Spinal cord (tissue), 10 donors: ENCODE results near the gene GNA12. TPM values are rescaled to one million over a fixed set of nuclear protein-coding genes. Genes with fewer than 3 reads are reported as not detected.
"Not testable (repeated sequence)": the region's sequence is repeated elsewhere in the genome, so short reads cannot be mapped to it uniquely, and the experiment has no call there.

Experiments used
- DNase-seq, 6 donors: peaks; one replicate each; pipeline versions ENCODE4 v3.0.0 to v3.0.0-alpha.2; 2013 to 2015; ENCODE audit warnings: low spot score in 6 of 6, low read depth in 4 of 6
- H3K27ac ChIP-seq: one replicate; pipeline ENCODE4 v1.5.1; 2013; ENCODE audit warnings: low read depth, low read length, control low read depth
- H3K27me3 ChIP-seq: one replicate; pipeline ENCODE4 v1.6.1; 2013; ENCODE audit warnings: low read length; ENCODE audit not compliant: control insufficient read depth, insufficient read depth
- H3K36me3 ChIP-seq: one replicate; pipeline ENCODE4 v1.6.1; 2013; ENCODE audit warnings: low read length; ENCODE audit not compliant: control insufficient read depth, insufficient read depth
- H3K4me1 ChIP-seq: one replicate; pipeline ENCODE4 v1.6.1; 2013; ENCODE audit warnings: low read length; ENCODE audit not compliant: control insufficient read depth, insufficient read depth
- H3K4me3 ChIP-seq: one replicate; pipeline ENCODE4 v1.5.1; 2013; ENCODE audit warnings: low read depth, low read length, control low read depth
- H3K9me3 ChIP-seq: one replicate; pipeline ENCODE4 v1.6.1; 2013; ENCODE audit warnings: low read length; ENCODE audit not compliant: control insufficient read depth, insufficient read depth
- WGBS: methylation state at CpG from one replicate; pipeline ENCODE4 v1.1.5; 2013; ENCODE audit warnings: missing lambda C conversion rate; ENCODE audit not compliant: insufficient coverage; 5-methylcytosine and 5-hydroxymethylcytosine counted together
- polyA plus RNA-seq, 2 donors: library from polyadenylated mRNA; unstranded; fragments of 120-200 nt; gene quantifications; one replicate each; pipeline ENCODE4 v1.2.1, GENCODE V29; 2013; ENCODE audit not compliant: insufficient read length in 2 of 2
- total RNA-seq, 2 donors: library from RNA; depleted of rRNA in 1 of 2; stranded (reverse); fragments of 120-200 nt in 1 of 2; fragments of >200 nt in 1 of 2; gene quantifications; one replicate each; pipeline versions ENCODE4 v1.2.3 to v1.2.4, GENCODE V29; 2013 to 2014
- donor health status: healthy.

Gene GNA12
- total and polyA plus RNA-seq, 4 donors: 17.9 to 125 (median 64.9) TPM

DNA sequence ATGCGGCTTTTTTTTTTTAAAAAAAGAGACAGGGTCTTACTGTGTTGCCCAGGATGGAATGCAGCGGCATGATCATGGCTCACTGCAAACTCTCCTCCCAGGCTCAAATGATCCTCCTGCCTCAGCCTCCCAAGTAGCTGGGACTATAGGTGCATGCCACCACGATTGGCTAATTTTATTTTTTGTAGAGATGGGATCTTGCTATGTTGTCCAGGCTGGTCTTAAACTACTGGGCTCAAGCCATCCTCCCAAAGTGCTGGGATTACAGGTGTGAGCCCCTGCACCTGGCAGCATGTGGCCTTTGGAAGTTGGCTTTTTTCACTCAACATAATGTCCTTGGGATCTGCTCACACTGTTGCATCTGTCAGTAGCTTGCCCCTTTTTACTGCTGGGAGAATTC is 91.0 kb downstream of the GNA12 start:
- H3K4me1 ChIP-seq: peaks cover 14% of the 10 kb centered on the region
- H3K27ac ChIP-seq: no peak overlapping the region
- 94% methylated on average over 2 of the region's 3 CpGs for WGBS
- DNase-seq: no peak
- H3K9me3 ChIP-seq: no peaks in the 10 kb centered on the region
- H3K27me3 ChIP-seq: no peaks in the 10 kb centered on the region
- H3K4me3 ChIP-seq: no peak overlapping the region
- H3K36me3 ChIP-seq: no peaks in the 10 kb centered on the region

DNA sequence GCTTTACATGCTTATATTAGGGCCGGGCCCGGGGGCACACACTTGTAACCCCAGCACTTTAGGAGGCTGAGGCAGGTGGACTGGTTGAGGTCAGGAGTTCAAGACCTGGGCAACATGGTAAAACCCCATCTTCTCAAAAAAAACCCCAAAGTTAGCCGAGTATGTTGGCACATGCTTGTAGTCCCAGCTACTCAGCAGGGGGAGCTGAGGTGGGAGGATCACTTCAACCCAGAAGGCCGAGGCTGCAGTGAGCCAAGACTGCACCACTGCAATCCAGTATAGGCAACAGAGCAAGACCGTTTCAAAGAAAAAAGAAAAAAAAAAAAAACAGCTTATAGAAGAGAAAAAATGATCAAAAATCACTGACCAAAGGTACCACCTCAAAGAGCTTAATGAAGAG is 93.0 kb downstream of the GNA12 start:
- Histone ChIP-seq H3K9me3 (no peaks in the 10 kb centered on the region), H3K4me1 (no peaks in the 10 kb centered on the region), H3K4me3 (no peak overlapping the region), H3K36me3 (no peaks in the 10 kb centered on the region), H3K27ac (no peak overlapping the region), H3K27me3 (no peaks in the 10 kb centered on the region)
- DNase-seq: no peak
- WGBS: no CpG with 5 or more reads among the region's 5 CpGs

DNA sequence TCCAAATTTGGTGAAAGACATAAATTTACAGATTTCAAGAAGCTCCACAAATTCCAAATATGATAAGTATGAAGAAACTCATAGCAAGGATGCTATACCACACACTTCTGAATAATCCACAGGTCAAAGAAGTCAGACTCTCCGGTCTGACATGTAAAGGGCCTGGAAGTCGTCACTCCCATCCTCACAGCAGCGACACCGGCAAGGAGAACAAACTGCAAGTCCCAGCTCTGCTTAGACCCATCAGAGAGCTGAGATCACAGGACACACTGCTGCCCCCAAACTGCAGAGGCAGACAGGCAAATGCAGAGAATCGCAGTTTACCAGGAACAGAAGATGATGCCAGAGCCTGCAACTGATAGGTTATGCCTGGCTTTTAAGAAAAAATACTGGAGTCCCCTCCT is 94.1 kb downstream of the GNA12 start:
- WGBS: 98% methylated on average over 4 of the region's 5 CpGs
- no peaks in the 10 kb centered on the region for H3K9me3 ChIP-seq
- no peak overlapping the region for H3K27ac ChIP-seq
- no peak overlapping the region for H3K4me3 ChIP-seq
- no peak for DNase-seq
- no peaks in the 10 kb centered on the region for H3K36me3 ChIP-seq
- no peaks in the 10 kb centered on the region for H3K4me1 ChIP-seq
- H3K27me3 ChIP-seq: no peaks in the 10 kb centered on the region

DNA sequence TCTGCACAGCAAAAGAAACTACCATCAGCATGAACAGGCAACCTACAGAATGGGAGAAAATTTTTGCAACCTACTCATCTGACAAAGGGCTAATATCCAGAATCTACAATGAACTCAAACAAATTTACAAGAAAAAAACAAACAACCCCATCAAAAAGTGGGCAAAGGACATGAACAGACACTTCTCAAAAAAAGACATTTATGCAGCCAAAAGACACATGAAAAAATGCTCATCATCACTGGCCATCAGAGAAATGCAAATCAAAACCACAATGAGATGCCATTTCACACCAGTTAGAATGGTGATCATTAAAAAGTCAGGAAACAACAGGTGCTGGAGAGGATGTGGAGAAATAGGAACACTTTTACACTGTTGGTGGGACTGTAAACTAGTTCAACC is 95.4 kb downstream of the GNA12 start:
- H3K4me3 ChIP-seq, H3K4me1 ChIP-seq, H3K27ac ChIP-seq, H3K36me3 ChIP-seq, H3K9me3 ChIP-seq, DNase-seq, H3K27me3 ChIP-seq: not testable (repeated sequence)

DNA sequence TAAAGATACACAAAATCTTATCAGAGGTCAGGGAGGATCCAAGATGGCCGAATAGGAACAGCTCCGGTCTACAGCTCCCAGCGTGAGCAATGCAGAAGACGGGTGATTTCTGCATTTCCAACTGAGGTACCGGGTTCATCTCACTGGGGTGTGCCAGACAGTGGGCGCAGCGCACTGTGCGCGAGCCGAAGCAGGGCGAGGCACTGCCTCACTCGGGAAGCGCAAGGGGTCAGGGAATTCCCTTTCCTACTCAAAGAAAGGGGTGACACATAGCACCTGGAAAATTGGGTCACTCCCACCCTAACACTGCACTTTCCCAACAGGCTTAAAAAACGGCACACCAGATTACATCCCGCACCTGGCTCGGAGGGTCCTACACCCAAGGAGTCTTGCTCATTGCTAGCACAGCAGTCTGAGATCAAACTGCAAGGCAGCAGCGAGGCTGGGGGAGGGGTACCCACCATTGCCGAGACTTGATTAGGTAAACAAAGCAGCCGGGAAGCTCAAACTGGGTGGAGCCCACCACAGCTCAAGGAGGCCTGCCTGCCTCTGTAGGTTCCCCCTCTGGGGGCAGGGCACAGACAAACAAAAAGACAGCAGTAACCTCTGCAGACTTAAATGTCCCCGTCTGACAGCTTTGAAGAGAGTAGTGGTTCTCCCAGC is 100.5 kb downstream of the GNA12 start:
- not testable (repeated sequence) for H3K27me3 ChIP-seq, DNase-seq, H3K4me3 ChIP-seq, H3K9me3 ChIP-seq, H3K36me3 ChIP-seq, H3K4me1 ChIP-seq, H3K27ac ChIP-seq
- 88% methylated on average over 19 of the region's 20 CpGs for WGBS

DNA sequence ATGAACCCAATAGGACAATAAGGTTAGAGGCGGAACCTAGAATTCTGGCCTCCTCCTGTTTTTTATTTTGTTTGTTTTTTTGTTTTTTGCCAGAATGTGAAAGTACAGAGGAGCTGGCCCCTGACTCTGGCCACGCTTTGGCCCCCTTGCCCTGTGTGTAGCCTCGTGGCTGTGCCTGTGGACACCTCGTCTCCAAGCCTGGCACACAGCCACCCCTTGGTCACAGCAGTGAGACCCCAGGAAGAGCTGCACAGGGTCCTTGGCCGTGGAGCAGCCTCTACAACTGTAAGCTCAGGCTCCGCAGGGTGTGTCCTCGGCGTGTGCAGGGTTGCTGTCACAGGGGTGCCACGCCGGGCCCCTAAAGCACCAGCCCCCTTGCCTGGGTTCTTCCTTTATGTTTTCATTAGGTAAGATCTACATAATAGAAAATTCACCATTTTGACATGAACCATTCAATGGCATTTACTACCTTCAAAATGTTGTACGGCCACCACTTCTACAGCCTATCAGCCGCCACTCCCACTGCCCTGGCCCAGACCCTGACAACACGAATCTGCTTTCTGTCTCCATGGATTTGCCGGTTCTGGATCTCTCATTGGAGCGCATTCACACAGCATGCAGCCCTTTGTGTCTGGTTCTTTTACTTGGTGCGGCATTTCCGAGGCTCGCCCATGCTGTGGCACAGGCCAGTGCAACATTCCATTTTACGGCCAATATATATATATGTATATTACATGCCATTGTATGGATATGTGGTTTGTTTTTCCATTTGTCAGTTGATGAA is 105.2 kb downstream of the GNA12 start:
- H3K27me3 ChIP-seq: no peaks in the 10 kb centered on the region
- peaks cover 42% of the 10 kb centered on the region for H3K4me1 ChIP-seq
- 87% methylated on average over 12 of the region's 19 CpGs for WGBS
- no peak overlapping the region for H3K27ac ChIP-seq
- H3K36me3 ChIP-seq: peaks cover 4% of the 10 kb centered on the region
- DNase-seq: no peak
- no peaks in the 10 kb centered on the region for H3K9me3 ChIP-seq
- no peak overlapping the region for H3K4me3 ChIP-seq

DNA sequence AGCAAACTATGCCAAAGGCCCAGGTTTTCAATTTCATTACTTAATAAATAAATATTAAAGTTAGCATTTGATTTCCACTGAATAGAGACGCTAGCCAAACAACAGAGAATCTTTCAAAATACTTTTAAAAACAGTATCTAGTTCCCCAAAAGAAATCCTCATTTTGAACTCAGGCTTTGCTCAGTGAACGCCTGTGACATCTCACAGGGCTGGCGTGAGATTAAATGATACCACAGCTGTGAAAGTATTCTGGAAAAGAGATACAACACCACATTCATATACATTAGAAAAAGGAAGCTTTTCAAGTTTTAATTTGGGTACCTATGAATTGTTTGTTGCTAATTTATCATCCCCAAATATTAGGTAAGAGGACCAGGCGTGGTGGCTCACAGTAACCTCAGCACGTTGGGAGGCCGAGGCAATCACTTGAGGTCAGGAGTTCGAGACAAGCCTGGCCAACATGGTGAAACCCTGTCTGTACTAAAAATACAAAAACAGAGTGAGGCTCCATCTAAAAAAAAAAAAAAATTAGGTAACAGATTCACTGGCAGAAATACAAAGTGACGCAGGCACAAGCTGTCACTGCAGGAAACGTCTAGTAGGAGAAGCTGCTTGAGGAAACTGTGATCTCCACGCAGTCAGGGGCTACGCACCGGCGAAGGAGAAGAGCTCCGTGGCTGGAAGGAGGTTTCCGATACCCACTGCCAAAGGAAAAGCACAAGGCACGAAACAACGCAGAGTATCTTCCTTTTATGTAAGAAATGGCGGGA is 106.2 kb downstream of the GNA12 start:
- H3K4me1 ChIP-seq: peaks cover 52% of the 10 kb centered on the region
- H3K27me3 ChIP-seq: no peaks in the 10 kb centered on the region
- H3K27ac ChIP-seq: no peak overlapping the region
- H3K4me3 ChIP-seq: no peak overlapping the region
- peaks cover 4% of the 10 kb centered on the region for H3K36me3 ChIP-seq
- WGBS: 74% methylated on average over 9 of the region's 18 CpGs
- DNase-seq: peak in 2 of 6 donors; percentile 28 to 92
- no peaks in the 10 kb centered on the region for H3K9me3 ChIP-seq

DNA sequence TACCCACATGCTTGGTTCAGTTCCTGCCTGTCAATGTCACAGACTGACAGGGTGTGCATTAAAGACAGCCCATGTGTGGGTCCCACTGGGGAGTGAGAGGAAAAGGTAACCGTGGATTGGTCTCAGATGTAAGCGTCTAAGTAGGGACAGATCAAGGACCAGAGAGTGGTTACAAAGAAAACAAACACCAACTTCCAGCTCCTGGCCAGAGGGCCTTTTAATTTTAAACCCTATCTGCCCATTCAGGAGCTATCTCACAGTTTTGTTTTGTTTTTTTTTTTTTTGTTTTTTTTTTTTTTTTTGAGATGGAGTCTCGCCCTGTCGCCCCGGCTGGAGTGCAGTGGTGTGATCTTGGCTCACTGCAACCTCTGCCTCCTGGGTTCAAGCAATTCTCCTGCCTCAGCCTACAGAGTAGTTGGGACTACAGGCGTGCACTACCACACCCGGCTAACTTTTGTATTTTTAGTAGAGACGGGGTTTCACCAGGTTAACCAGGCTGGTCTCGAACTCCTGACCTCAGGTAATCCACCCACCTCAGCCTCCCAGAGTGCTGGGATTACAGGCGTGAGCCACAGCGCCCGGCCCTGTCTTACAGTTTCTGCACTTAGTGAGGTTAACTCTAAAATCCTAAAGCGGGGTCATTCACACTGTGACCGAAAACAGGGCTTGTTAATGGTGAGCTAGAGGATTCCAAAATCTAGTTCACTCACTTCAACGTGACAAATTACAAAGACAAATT is 106.9 kb downstream of the GNA12 start:
- H3K27ac ChIP-seq, H3K4me3 ChIP-seq, H3K27me3 ChIP-seq, H3K36me3 ChIP-seq, DNase-seq, H3K9me3 ChIP-seq: not testable (repeated sequence)
- 96% methylated on average over 5 of the region's 15 CpGs for WGBS
- H3K4me1 ChIP-seq: peaks cover 53% of the 10 kb centered on the region

DNA sequence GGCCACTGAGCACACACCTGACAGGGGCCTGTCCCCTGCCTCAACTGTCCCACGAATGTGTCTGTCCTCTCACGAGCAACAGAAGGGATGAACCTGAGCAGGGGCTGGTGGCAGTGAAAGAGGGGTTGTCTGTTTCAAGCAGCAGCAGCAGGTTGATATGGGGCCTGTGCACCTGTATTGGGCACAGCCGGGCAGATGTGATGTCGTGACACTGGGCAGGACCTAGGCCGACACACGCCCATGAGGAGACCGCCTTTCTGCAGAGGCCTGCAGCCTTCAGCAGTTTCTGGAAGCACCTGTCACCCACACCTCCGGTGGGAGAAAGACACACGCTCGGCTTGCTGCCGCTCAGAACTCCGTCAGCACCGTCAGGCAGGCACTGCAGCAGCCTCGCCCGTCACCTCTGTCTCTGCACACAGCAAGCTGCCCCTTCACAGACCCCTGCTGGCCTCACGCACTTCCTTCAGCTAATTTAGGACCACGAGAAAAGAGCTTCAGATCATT is 107.6 kb downstream of the GNA12 start:
- no peak overlapping the region for H3K4me3 ChIP-seq
- no peaks in the 10 kb centered on the region for H3K9me3 ChIP-seq
- no peak for DNase-seq
- H3K27me3 ChIP-seq: no peaks in the 10 kb centered on the region
- H3K36me3 ChIP-seq: peaks cover 4% of the 10 kb centered on the region
- 81% methylated on average over 17 of the region's 17 CpGs for WGBS
- no peak overlapping the region for H3K27ac ChIP-seq
- H3K4me1 ChIP-seq: peaks cover 53% of the 10 kb centered on the region
